Ectodermal cell (in vitro differentiated cells): ENCODE measurements around the gene ZNF8.
A peak's percentile ranks its signal among the peaks of the same experiment; 100 is the strongest.
"Not testable (repeated sequence)": the region's sequence is repeated elsewhere in the genome, so short reads cannot be mapped to it uniquely, and the experiment has no call there.

Experiments used
- H3K27ac ChIP-seq: 2 replicates; pipeline ENCODE4 v1.7.0; 2013; ENCODE audit warnings: mild to moderate bottlenecking, low read depth, low read length; ENCODE audit not compliant: insufficient read depth, poor library complexity, severe bottlenecking
- H3K27me3 ChIP-seq: 2 replicates; pipeline ENCODE4 v1.7.0; 2013; ENCODE audit warnings: mild to moderate bottlenecking, low read length; ENCODE audit not compliant: insufficient read depth, control insufficient read depth, poor library complexity, severe bottlenecking
- H3K36me3 ChIP-seq: one replicate; pipeline ENCODE4 v1.7.0; 2013; ENCODE audit warnings: low read length; ENCODE audit not compliant: control insufficient read depth, insufficient read depth
- H3K4me1 ChIP-seq: one replicate; pipeline ENCODE4 v1.7.0; 2013; ENCODE audit warnings: low read length; ENCODE audit not compliant: control insufficient read depth, insufficient read depth
- H3K4me3 ChIP-seq: 2 replicates; pipeline ENCODE4 v1.7.0; 2013; ENCODE audit warnings: low read depth, low read length, control low read depth; ENCODE audit not compliant: insufficient read depth
- H3K9me3 ChIP-seq: 2 replicates; pipeline ENCODE4 v1.7.0; 2013; ENCODE audit warnings: mild to moderate bottlenecking, low read length, moderate library complexity; ENCODE audit not compliant: control insufficient read depth
- WGBS, 2 experiments: methylation state at CpG; one replicate each; pipeline ENCODE4 v1.1.7; 2013; ENCODE audit warnings: missing lambda C conversion rate in 2 of 2; 5-methylcytosine and 5-hydroxymethylcytosine counted together

Gene ZNF8

DNA sequence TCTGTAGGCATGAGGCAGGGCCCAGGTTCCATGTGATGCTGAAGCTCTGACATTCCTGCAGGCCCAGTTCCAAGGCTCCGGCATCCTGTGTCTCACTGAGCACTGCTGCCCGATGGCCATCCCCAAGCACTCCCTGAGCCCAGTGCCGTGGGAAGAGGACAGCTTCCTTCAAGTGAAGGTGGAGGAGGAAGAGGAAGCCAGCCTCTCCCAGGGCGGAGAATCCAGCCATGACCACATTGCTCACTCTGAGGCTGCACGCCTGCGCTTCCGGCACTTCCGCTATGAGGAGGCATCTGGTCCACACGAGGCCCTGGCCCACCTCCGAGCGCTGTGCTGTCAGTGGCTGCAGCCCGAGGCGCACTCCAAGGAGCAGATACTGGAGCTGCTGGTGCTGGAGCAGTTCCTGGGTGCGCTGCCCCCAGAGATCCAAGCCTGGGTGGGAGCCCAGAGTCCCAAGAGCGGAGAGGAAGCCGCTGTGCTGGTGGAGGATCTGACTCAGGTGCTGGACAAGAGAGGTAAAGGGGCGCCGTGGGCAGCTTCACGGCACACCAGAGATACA lies 56.0 kb downstream of the ZNF8 start:
- no peaks in the 10 kb centered on the region for H3K4me1 ChIP-seq
- H3K36me3 ChIP-seq: peaks cover 13% of the 10 kb centered on the region
- H3K9me3 ChIP-seq: no peaks in the 10 kb centered on the region
- H3K4me3 ChIP-seq: no peak overlapping the region
- H3K27ac ChIP-seq: no peak overlapping the region
- H3K27me3 ChIP-seq: no peaks in the 10 kb centered on the region
- WGBS, 2 experiments: 95 to 96% methylated on average over 19 of the region's 19 CpGs

DNA sequence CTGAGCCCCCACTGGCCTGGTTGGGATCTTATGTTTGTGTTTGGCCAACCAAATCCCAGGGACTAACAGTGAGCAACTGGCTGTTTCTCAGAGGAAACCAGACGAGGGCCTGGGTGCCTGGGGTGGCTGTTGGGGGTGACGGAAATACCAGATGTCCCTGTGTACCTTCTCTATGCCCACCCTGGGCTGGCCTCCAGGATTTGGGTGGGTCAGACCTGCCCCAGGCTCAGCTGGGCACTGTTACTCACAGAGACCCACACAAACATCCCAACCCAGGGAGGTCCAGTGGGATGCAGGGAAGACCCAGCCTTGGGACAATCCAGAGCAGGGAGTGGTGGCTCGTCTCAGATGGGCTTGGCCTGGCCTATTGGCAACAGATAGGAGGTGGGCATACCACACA lies 56.9 kb downstream of the ZNF8 start:
- Histone ChIP-seq H3K36me3 (peaks cover 13% of the 10 kb centered on the region), H3K27me3 (no peaks in the 10 kb centered on the region), H3K9me3 (no peaks in the 10 kb centered on the region), H3K27ac (no peak overlapping the region), H3K4me1 (no peaks in the 10 kb centered on the region), H3K4me3 (no peak overlapping the region)
- WGBS, 2 experiments: 89 to 93% methylated on average over 3 of the region's 3 CpGs

DNA sequence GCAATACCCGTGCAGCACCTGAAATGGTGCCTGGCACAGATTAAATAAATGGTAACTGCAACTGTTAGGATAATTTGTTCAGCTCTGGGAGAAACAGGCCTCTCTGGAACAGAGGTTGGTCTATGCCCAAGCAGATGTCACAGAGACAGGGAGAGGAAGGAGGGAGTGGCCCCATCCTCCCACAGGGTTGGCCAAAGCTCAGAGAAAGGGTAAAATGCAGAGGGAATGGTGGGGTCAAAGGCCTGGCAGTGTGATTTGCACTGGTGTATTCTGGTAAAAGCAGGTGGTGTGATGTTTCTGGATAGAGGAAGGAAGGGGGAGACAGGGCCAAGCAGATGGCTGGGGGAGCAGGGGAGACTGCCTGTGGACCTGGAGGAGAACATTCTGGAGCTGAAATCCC lies 57.5 kb downstream of the ZNF8 start:
- Histone ChIP-seq H3K27me3 (no peaks in the 10 kb centered on the region), H3K4me3 (no peak overlapping the region), H3K9me3 (no peaks in the 10 kb centered on the region), H3K27ac (no peak overlapping the region), H3K4me1 (no peaks in the 10 kb centered on the region), H3K36me3 (peaks cover 13% of the 10 kb centered on the region)
- WGBS, 2 experiments: 93 to 95% methylated on average over 1 of the region's 1 CpG

DNA sequence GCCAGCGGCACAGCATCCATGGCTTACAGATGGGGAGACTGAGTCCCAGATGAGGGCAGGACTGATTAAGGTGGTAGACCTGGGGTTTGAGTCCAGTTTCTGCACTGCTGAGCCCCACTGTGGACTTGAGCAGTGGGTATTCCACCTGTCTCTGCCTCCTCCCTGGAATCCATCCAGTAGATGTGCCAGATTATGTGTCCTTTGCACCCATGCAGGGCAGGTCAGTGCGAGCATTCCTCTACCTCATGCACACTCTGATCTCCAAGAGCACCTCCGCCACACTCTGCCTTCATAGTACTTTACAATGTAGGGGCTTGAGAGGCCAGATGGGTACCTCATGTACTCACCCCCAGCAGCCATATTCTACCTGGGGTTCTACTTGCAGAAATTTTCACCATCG lies 58.1 kb downstream of the ZNF8 start:
- Histone ChIP-seq H3K4me1 (no peaks in the 10 kb centered on the region), H3K27me3 (no peaks in the 10 kb centered on the region), H3K4me3 (no peak overlapping the region), H3K9me3 (no peaks in the 10 kb centered on the region), H3K27ac (no peak overlapping the region), H3K36me3 (peaks cover 13% of the 10 kb centered on the region)
- 91 to 95% methylated on average over 4 of the region's 4 CpGs for WGBS, 2 experiments

DNA sequence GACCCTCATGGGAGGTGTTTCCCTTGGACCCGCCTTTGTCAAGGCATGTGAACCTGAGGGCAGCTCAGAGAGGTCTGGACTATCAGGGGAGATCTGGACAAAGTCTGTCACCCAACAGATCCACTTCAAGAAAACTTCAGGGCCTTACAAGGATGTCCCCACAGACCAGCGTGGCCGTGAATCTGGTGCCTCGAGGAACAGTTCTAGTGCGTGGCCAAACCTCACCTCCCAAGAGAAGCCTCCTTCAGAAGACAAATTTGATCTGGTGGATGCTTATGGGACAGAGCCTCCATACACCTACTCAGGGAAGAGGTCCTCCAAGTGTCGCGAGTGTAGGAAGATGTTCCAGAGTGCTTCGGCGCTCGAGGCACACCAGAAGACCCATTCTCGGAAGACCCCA lies 59.6 kb downstream of the ZNF8 start:
- Histone ChIP-seq H3K36me3 (peaks cover 13% of the 10 kb centered on the region), H3K27ac (no peak overlapping the region), H3K4me3 (no peak overlapping the region), H3K9me3 (no peaks in the 10 kb centered on the region), H3K27me3 (no peaks in the 10 kb centered on the region), H3K4me1 (no peaks in the 10 kb centered on the region)
- 97 to 98% methylated on average over 11 of the region's 11 CpGs for WGBS, 2 experiments

DNA sequence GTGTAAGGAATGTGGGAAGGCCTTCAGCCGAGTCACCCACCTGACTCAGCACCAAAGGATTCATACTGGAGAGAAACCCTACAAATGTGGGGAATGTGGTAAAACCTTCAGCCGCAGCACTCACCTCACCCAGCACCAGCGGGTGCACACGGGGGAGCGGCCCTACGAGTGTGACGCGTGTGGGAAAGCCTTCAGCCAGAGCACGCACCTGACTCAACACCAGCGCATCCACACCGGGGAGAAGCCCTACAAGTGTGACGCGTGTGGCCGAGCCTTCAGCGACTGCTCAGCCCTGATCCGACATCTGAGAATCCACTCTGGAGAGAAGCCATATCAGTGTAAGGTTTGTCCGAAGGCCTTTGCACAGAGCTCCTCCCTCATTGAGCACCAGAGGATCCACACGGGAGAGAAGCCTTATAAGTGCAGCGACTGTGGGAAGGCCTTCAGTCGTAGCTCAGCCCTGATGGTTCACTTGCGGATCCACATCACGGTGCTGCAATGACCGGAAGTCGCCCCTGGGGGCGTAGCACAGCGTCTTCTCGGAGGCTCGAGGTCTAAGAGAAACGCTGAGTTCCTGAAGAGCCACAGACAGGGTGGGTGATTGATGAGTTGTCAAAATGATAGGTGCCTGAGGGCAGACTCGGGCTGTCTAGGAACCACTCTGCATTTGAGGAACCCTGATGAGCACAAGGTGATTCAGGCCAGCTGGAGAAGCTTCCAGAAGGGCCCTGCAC lies 60.2 kb downstream of the ZNF8 start:
- H3K27me3 ChIP-seq: no peaks in the 10 kb centered on the region
- no peaks in the 10 kb centered on the region for H3K4me1 ChIP-seq
- WGBS, 2 experiments: 84% methylated on average over 30 of the region's 30 CpGs
- H3K27ac ChIP-seq: no peak overlapping the region
- peaks cover 13% of the 10 kb centered on the region for H3K36me3 ChIP-seq
- H3K4me3 ChIP-seq: no peak overlapping the region
- H3K9me3 ChIP-seq: no peaks in the 10 kb centered on the region

DNA sequence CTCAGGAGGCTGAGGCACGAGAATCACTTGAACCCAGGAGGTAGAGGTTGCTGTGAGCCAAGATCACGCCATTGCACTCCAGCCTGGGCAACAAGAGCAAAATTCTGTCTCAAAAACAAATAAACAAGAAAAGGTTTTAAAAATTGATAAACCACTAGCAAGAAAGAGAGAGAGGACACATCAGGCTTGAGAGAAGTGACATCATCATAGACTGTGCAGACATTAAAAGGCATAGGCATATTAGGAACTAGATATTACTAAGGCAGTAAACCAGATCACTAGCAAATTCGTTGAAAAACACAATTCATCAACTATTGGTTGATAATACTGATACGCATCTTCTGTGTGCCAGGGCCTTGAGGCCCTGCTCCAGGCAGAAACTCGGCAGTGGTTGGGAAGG lies 66.8 kb downstream of the ZNF8 start:
- Histone ChIP-seq H3K27ac (no peak overlapping the region), H3K4me3 (no peak overlapping the region), H3K36me3 (no peaks in the 10 kb centered on the region), H3K27me3 (peaks cover 20% of the 10 kb centered on the region), H3K9me3 (no peaks in the 10 kb centered on the region), H3K4me1 (no peaks in the 10 kb centered on the region)
- WGBS, 2 experiments: 90 to 91% methylated on average over 5 of the region's 5 CpGs

DNA sequence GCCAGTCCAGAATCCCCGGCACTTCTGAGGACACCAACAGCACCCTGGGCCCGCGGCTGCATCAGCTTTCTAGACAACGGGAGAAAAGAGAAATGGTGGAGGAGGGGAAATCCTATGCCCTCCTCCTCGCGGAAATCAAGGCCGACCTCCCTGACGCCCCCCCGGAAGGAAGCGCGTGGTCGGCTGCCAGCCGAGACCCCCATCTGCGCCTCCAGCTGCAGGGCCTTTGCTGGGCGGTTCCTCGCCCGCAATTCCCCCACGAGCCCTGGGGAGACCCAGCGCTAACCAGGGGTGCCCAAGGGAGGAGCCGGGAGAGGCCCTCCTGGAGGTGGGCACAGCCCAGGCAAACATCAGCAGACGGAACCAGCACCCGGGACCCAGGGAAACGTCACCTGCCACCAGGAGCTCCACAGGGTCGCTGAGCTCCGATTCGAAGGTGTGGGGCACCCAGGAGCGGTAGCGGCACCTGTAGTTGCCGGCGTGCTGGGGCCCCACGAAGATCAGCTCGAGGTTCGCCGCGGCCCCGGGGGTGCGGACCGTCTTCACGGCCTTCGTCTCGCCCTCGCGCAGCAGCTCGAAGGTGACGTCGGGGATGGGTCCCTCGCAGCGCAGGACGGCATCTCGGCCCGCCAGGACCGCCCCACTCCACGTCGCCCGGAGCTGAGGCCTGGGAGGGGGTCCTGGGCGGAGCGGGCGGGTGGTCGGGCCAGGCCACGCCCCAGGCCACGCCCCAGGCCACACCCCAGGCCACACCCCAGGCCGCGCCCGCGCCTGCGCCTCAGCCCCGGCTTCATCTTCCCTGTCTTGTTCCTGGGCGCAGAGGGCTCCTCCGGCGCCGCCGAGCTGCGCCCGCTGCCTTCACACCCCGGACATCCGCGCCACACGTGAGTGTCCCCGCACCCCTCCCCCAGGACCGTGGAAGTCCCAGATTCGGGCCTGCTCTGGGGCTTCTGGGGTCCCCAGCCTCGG lies 68.5 kb downstream of the ZNF8 start:
- H3K27me3 ChIP-seq: peaks cover 20% of the 10 kb centered on the region
- no peaks in the 10 kb centered on the region for H3K4me1 ChIP-seq
- peak overlapping the region; percentile 66 for H3K4me3 ChIP-seq
- no peaks in the 10 kb centered on the region for H3K9me3 ChIP-seq
- H3K27ac ChIP-seq: no peak overlapping the region
- H3K36me3 ChIP-seq: no peaks in the 10 kb centered on the region
- 1 to 2% methylated on average over 82 of the region's 82 CpGs for WGBS, 2 experiments

DNA sequence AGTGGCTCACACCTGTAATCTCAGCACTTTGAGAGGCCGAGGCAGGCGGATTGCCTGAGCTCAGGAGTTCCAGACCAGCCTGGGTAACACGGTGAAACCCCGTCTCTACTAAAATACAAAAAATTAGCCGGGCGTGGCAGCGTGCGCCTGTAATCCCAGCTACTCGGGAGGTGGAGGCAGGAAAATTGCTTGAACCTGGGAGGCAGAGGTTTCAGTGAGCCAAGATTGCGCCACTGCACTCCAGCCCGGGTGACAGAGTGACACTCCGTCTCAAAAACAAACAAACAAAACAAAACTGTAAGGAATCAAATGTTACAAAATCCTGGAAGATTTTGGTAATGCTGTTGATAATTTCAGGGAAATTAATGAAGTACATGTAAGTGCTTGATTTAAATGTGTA lies 69.3 kb downstream of the ZNF8 start:
- Histone ChIP-seq H3K4me3 (peak overlapping the region; percentile 66), H3K27me3 (peaks cover 20% of the 10 kb centered on the region)
- 17 to 18% methylated on average over 12 of the region's 12 CpGs for WGBS, 2 experiments
- not testable (repeated sequence) for H3K9me3 ChIP-seq, H3K36me3 ChIP-seq, H3K27ac ChIP-seq, H3K4me1 ChIP-seq

DNA sequence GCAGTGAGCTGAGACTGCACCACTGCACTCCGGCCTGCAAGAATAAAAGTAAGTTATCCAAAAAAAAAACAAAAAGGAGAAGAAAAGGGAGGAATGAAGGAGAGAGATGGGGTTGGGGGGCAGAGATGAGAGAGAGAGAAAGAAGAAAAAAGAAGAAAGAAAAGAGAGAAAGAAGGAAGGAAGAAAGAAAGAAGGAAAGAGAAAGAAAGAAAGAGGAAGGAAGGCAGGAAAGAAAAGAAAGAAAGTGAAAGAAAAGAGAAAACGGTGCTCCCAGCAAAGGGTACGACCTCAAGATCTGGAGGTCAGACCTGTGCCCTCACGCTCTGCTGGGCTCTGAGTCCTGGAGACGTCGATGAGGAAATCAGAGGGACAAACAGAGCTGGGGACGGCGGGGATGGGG lies 70.8 kb downstream of the ZNF8 start:
- Histone ChIP-seq H3K27me3 (peaks cover 20% of the 10 kb centered on the region), H3K4me3 (no peak overlapping the region), H3K36me3 (no peaks in the 10 kb centered on the region), H3K4me1 (no peaks in the 10 kb centered on the region), H3K27ac (no peak overlapping the region), H3K9me3 (no peaks in the 10 kb centered on the region)
- 90 to 92% methylated on average over 8 of the region's 8 CpGs for WGBS, 2 experiments
